Measurements from ENCODE around the gene SEPHS1. TPM values are rescaled to one million over a fixed set of nuclear protein-coding genes. Genes with fewer than 3 reads are reported as not detected.

SEPHS1 gene
- polyA plus RNA-seq, 4 donors = 24.6 to 48.4 (median 37.9) TPM

Other genes starting within 250 kb of the SEPHS1 start
- gene OPTN, start 248.1 kb downstream of the SEPHS1 start, polyA plus RNA-seq = 100 to 1,000 TPM in 1 of 4 donors, 10 to 100 TPM in 3; 41.7 to 106 (median 89.4) TPM
- 1 to 10 TPM in 2 of 4 donors, under 1 TPM in 1, not detected in 1; 0.22 to 4.1 (median 1.9) TPM for gene MCM10, start 186.7 kb downstream of the SEPHS1 start, polyA plus RNA-seq
- not detected for gene UCMA, start 113.9 kb downstream of the SEPHS1 start, polyA plus RNA-seq
- 100 to 1,000 TPM in 1 of 4 donors, 10 to 100 TPM in 3; 23.5 to 184 (median 70.4) TPM for gene PHYH, start 48.2 kb downstream of the SEPHS1 start, polyA plus RNA-seq
- 10 to 100 TPM in 3 of 4 donors, 1 to 10 TPM in 1; 4.6 to 33.8 (median 21.8) TPM for gene BEND7, start 180.7 kb upstream of the SEPHS1 start, polyA plus RNA-seq
- gene PRPF18, start 238.7 kb upstream of the SEPHS1 start, polyA plus RNA-seq = 10 to 100 TPM; 19.5 to 28.2 (median 22.6) TPM

Data from small intestine (tissue), 4 donors.